ENCODE data around the gene PRDM15.

The PRDM15 gene

DNA sequence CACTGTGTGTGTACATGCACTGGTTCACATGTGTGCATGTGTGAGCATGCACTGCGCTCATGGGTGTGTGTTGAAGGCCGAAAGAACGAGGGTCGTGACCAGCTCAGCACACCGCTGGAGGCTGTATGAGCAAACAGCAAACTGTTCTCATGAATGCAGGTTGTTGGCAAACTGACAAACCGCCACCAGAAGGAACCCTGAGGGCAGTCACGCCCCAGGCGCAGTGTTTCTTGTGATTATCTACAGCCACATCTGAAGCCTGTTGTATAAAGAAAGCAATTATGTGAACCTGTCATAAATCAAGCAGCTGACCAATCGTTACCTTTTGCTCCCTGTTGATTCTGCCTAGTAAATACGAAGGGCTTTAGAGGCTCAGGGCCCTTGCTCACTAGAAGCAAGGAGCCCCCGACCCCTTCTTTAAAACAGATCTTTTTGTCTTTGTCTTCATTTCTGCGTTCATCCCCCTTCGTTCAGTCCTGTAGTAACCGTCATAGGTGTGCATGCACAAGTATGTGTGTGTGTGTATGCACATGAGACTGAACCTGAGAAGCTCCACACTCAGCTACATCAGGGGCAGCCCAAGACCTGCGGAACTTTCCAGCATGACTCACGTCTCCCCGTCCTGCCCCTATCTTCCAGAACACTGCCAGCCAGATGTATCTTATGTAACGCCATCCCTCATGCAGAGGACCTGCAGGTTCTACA, 95.5 kb downstream of the PRDM15 start:
- TF ChIP-seq, protein P1, sequence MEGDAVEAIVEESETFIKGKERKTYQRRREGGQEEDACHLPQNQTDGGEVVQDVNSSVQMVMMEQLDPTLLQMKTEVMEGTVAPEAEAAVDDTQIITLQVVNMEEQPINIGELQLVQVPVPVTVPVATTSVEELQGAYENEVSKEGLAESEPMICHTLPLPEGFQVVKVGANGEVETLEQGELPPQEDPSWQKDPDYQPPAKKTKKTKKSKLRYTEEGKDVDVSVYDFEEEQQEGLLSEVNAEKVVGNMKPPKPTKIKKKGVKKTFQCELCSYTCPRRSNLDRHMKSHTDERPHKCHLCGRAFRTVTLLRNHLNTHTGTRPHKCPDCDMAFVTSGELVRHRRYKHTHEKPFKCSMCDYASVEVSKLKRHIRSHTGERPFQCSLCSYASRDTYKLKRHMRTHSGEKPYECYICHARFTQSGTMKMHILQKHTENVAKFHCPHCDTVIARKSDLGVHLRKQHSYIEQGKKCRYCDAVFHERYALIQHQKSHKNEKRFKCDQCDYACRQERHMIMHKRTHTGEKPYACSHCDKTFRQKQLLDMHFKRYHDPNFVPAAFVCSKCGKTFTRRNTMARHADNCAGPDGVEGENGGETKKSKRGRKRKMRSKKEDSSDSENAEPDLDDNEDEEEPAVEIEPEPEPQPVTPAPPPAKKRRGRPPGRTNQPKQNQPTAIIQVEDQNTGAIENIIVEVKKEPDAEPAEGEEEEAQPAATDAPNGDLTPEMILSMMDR (IDR thresholded peaks at IDR 0.05; ENCODE audit: low read depth, low read length, missing control alignments), result no peak
- no peak for DNase-seq (ENCODE audit: low read depth)
- H3K4me3 ChIP-seq (ENCODE audit: low read depth, low read length), result no peak overlapping the region

DNA sequence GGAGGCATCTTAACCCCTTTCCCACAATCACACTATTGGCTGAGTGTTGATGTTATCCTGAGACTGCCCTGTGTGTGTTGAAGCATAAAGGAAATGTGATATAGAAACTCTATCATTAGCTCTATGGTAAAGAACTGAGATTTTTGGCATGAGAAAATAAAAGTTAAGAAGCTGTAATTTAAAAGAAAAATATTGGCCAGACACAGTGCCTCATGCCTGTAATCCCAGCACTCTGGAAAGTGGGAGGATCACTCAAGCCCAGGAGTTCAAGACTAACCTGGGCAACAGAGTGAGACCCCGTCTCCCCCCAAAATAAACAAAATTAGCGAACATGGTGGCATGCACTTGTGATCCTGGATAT, 98.1 kb downstream of the PRDM15 start:
- no peak overlapping the region for H3K4me3 ChIP-seq (ENCODE audit: low read depth, low read length)
- TF ChIP-seq, protein P1 (IDR thresholded peaks at IDR 0.05; ENCODE audit: low read depth, low read length, missing control alignments), result no peak
- no peak for DNase-seq (ENCODE audit: low read depth)

DNA sequence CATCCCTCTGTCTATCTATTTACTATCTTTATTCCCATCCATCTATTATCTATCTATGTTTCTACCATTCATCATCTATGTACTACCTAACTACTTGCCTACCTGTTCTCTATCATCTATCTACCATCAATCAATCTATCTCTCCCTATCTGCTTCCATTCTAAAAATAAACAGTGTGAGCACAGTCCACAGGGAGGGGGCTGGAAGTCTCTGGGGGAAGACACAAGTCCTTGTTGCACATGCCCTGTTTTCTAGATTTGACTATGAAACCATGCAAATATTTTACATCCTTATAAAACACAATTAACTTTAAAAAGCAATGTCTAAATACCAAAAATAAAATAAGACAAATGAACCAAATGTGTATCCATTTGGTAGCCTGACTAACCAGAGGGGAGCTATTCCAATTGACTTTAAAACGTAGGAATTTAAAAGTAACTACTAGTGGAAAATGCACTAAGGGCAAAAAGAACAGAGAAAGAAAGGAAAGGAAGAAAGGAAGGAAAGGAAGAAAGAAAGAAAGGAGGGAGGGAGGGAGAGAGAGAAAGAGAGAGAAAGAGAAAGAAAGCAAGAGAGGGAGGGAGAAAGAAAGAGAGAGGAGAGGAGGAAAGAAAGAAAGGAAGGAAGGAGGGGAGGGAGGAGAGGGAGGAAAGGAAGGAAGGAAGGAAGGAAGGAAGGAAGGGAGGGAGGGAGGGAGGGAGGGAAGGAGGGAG, 98.7 kb downstream of the PRDM15 start:
- TF ChIP-seq, protein P1 (IDR thresholded peaks at IDR 0.05; ENCODE audit: low read depth, low read length, missing control alignments), result no peak
- DNase-seq (ENCODE audit: low read depth), result no peak
- no peak overlapping the region for H3K4me3 ChIP-seq (ENCODE audit: low read depth, low read length)

DNA sequence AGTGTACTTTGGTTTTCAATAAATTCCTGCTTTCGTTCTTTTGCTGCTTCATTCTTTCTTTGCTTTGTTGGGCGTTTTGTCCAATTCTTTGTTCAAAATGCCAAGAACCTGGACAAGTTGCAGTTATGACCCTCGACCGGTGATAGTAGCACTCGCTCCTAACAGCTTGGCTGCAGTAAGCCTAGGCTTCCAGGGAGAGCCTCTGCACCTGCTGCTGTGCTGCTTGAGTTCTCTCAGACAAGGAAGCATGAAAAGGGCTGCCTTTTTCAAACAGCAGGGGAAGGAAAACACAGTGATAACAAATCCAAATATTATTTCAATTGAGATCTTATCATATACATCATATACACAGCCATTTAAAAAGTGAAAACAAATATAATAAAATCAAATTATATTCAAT, 99.5 kb downstream of the PRDM15 start:
- no peak overlapping the region for H3K4me3 ChIP-seq (ENCODE audit: low read depth, low read length)
- DNase-seq (ENCODE audit: low read depth), result no peak
- TF ChIP-seq, protein P1 (IDR thresholded peaks at IDR 0.05; ENCODE audit: low read depth, low read length, missing control alignments), result no peak

DNA sequence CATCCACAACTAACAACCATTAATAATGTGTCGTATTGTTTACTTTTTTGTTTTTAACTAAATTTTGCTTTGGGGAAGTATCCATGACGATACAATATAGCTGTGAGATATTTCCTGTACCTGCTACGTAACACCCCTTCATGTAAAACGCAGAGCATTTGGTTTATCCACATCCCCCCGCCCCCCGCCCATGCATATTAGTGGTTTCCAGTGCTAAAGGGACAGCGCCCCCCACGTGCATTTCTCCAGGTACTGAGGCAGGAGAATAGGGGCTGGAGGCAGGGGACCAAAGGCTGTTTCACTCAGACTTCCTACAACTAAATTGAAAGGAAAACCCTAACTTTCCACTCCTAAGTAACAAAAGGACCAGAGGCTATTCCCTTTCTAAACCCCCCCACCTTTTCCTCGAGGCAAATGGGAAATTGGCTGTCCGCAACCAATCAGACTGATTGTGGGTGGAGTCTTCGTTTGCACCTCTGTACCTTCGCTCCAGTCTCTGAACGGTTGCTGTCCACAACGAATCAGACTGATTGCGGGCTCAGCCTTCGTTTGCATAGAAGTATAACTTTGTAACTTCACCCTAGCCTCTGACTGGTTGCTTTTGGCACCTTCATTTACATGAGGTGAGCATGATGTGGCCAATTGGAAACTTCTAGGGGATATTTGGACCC, 100.1 kb downstream of the PRDM15 start:
- no peak for DNase-seq (ENCODE audit: low read depth)
- TF ChIP-seq, protein P1 (IDR thresholded peaks at IDR 0.05; ENCODE audit: low read depth, low read length, missing control alignments), result no peak
- no peak overlapping the region for H3K4me3 ChIP-seq (ENCODE audit: low read depth, low read length)

DNA sequence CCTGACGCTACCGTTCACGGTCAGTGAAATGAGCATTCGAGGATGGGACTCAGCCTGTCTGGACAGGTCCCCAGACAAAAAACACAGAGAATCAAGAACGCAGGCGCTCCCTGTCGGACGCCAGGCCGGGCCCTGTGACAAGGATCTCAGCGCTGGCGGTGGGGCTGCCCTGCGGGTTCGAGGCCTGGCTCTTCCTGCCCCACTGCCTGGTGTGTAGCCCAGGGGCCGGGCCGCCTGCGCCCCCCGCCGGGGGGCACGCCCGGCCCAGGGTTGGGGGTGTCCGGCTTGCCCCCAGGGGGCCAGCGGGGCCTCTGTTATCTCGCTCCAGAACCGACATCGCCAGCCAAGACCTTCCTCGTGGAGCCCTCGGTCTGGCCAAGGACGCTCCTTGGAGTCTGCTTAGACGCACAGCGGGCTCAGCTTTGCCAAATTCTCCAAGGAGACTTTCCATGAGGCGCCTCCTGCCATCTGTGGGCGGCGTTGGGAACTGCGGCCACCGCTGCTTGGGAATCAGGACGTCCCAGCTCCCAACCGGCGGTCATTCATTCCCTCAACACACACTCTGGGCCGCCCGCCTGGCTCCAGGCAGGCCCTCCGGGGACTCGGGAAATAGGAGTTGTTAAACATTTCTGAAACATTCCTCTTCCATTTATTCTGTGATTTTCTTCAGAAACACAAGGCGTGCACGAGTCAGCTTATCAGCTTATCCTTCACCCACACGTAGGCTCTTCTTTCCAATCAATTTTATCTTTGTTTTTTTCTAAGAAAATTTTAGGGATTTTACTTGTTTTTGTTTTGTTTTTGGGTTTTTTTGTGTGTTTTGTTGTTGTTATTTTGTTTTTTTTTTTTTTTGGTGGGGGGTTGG, 101.0 kb downstream of the PRDM15 start:
- no peak overlapping the region for H3K4me3 ChIP-seq (ENCODE audit: low read depth, low read length)
- TF ChIP-seq, protein P1 (IDR thresholded peaks at IDR 0.05; ENCODE audit: low read depth, low read length, missing control alignments), result peak; percentile 60
- DNase-seq (ENCODE audit: low read depth), result no peak
